ENCODE data around the gene ABCC5. TPM values are rescaled to one million over a fixed set of nuclear protein-coding genes. Genes with fewer than 3 reads are reported as not detected.

Gene ABCC5
- total and polyA plus RNA-seq, 2 of the 8 experiments (the other 6 are each of a cell fraction or from before 2014, with no cell fraction given) = 25.3 to 40.8 TPM

DNA sequence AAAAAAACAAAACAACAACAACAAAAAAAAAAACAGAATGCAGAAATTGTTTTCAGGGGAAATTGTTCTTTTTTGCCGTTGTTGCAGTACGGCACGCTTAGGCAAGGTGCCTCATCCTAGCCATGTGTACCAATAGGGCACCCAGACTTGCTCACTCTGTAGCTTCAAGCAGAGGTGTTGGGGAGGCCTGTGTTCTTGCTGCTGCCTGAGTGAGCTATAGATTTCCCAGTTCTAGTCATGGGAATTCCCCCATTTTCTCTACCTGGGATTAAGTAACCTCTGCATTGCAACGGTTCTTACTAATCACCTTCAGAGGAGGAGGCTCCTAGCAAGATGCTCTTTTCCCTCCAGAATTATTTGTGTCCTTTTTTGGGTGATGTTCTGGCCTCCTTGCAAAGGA, 120.1 kb downstream of the ABCC5 start (continued):
- TF ChIP-seq, protein P1, sequence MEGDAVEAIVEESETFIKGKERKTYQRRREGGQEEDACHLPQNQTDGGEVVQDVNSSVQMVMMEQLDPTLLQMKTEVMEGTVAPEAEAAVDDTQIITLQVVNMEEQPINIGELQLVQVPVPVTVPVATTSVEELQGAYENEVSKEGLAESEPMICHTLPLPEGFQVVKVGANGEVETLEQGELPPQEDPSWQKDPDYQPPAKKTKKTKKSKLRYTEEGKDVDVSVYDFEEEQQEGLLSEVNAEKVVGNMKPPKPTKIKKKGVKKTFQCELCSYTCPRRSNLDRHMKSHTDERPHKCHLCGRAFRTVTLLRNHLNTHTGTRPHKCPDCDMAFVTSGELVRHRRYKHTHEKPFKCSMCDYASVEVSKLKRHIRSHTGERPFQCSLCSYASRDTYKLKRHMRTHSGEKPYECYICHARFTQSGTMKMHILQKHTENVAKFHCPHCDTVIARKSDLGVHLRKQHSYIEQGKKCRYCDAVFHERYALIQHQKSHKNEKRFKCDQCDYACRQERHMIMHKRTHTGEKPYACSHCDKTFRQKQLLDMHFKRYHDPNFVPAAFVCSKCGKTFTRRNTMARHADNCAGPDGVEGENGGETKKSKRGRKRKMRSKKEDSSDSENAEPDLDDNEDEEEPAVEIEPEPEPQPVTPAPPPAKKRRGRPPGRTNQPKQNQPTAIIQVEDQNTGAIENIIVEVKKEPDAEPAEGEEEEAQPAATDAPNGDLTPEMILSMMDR (IDR thresholded peaks at IDR 0.05; ENCODE audit: control extremely low read depth in 1 of 3, insufficient read depth in 1 of 3, low read depth in 1 of 3, low read length in 3 of 3) = no peak
- TF ChIP-seq GTF2F1 (IDR thresholded peaks at IDR 0.05; ENCODE audit: borderline replicate concordance, low read depth, low read length) (no peak), NRF1 (IDR thresholded peaks at IDR 0.05; ENCODE audit: low read depth, low read length) (no peak), POLR2AphosphoS5 (IDR thresholded peaks at IDR 0.05; ENCODE audit: low read depth, low read length) (no peak), GABPA (IDR thresholded peaks at IDR 0.05; ENCODE audit: borderline replicate concordance, insufficient read depth, low read length) (no peak), JUN (IDR thresholded peaks at IDR 0.05; ENCODE audit: low read depth, low read length) (no peak), SAP30 (IDR thresholded peaks at IDR 0.05; ENCODE audit: insufficient read depth, insufficient replicate concordance, low read length) (no peak)

All from H1 (cell line).